Activated CD8-positive, alpha-beta memory T cell treated with anti-CD3 and anti-CD28 coated beads for 1 hour (primary cell): ENCODE results near the gene FEM1B.

Source experiments
- DNase-seq, 2 donors: peaks; one replicate each; pipeline ENCODE4 v3.0.0-alpha.2; 2020; ENCODE audit warnings: low read depth in 1 of 2; ENCODE audit errors: extremely low read depth in 1 of 2

The FEM1B gene

DNA sequence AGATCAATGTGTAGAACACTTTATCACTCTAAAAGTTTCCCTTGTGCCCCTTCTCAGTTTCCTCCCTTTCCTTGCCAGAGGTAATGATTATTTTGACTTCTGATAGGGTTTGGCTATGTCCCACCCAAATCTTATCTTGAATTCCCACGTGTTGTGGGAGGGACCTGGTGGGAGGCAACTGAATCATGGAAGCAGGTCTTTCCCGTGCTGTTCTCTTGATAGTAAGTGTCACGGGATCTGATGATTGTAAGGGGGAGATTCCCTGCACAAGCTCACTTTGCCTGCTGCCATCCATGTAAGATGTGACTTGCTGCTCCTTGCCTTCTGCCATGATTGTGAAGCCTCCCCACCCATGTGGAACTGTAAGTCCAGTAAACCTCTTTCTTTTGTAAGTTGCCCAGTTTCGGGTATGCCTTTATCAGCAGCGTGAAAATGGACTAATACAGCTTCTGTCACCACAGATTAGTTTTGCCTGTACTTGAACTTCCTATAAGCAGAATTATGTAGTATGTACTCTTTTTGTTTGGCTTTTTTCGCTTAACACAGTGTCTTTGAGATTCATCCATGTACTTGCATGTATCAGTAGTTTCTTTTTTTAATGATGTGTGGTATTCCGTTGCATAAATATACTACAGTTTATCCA lies 7.2 kb downstream of the FEM1B start:
- DNase-seq = no peak

DNA sequence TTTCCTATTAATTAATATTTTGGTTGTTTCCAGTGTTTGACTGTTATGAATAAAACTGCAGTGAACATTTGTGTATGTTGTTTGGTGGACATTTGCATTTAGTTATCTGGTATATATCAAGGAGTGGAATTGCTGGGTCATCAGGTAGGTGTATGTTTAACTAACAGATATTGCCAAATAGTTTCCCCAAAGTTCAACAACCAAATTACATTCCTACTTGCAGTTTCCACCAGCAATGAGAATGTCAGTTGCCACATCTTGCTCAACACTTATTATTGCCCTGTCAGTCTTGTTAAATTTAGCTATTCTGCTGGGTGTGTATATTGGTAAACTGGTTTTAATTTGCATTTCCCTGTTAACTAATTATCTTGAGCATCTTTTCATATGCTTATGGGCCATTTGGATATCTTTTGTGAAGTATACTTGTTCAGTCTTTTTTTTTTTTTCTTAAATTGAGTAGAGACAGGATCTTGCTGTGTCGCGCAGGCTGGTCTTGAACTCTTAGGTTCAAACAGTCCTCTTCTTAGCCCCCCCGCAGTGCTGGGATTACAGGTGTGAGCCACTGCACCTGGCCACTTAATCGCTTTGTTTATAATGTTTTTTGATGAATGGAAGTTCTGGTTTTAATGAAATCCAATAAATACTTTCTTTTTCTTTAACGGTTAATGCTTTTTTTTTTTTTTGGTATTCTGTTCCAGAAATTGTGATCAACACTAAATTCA lies 7.9 kb downstream of the FEM1B start:
- no peak for DNase-seq

DNA sequence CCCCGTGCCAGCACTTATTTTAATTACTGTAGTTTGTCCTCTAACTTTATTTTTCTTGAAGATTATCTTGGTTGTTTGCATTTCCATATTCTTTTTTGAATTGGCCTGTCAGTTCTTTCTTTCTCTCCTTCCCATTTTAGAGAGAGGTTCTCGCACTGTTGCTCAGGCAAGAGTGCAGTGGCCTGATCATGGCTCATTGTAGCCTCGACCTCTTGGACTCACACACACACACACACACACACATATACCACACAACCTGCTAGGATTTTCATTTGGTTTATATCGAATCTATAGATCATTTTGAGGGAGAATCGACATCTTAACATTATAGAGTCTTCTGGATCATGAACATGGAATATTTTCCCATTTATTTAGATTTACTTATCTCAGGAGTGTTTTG lies 8.7 kb downstream of the FEM1B start:
- DNase-seq = no peak

GRCh38 chr15:68289057-68289456 lies 11.5 kb downstream of the FEM1B start:
- no peak for DNase-seq

DNA sequence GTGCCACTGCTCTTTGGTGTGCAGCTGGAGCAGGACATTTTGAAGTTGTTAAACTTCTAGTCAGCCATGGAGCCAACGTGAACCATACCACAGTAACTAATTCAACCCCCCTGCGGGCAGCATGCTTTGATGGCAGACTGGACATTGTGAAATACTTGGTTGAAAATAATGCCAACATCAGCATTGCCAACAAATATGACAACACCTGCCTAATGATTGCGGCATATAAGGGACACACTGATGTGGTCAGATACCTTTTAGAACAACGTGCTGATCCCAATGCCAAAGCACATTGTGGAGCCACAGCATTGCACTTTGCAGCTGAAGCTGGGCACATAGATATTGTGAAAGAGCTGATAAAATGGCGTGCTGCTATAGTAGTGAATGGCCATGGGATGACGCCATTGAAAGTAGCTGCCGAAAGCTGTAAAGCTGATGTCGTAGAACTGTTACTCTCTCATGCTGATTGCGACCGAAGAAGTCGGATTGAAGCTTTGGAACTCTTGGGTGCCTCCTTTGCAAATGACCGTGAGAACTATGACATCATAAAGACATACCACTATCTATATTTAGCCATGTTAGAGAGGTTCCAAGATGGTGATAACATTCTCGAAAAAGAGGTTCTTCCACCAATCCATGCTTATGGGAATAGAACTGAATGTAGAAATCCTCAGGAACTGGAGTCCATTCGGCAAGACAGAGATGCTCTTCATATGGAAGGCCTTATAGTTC lies 12.2 kb downstream of the FEM1B start:
- no peak for DNase-seq

DNA sequence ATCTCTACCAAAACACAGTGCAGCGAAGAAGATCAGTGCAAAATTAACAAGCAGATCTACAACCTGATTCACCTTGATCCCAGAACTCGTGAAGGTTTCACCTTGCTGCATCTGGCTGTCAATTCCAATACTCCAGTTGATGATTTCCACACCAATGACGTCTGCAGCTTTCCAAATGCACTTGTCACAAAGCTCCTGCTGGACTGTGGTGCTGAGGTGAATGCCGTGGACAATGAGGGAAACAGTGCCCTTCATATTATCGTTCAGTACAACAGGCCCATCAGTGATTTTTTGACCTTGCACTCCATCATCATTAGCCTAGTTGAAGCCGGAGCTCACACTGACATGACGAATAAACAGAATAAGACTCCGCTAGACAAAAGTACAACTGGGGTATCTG lies 13.2 kb downstream of the FEM1B start:
- no peak for DNase-seq

DNA sequence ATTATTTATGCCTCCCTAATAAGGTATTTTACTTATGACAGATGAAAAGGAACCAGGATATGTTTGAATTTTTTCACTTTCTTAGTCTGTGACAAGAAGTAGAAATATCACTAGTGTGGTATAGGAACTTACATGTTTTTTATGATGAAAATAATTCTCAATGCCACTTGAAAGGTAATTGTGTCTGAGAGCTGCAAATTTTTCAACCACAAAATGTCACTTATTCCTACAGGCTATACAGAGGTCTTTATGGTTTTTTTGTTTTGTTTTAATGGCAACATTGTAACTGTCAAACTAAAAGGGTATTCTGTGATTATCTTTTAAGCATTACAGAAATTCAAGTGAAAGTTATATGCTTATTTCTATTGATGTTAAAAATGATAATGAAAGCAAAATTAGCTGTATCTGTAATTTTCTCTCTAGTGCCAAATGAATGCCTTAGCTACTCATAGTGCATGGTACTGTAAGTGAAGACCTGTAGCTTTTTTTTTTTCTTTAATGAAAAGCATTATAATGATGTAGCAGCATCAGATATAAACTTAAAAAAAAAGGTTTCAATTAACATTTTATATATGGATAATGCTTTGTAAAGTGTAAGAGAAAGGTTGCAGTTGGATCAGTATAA lies 14.7 kb downstream of the FEM1B start:
- DNase-seq = no peak

GRCh38 chr15:68292967-68293366 lies 15.4 kb downstream of the FEM1B start:
- DNase-seq = no peak

GRCh38 chr15:68295014-68295805 lies 17.7 kb downstream of the FEM1B start:
- DNase-seq = no peak

DNA sequence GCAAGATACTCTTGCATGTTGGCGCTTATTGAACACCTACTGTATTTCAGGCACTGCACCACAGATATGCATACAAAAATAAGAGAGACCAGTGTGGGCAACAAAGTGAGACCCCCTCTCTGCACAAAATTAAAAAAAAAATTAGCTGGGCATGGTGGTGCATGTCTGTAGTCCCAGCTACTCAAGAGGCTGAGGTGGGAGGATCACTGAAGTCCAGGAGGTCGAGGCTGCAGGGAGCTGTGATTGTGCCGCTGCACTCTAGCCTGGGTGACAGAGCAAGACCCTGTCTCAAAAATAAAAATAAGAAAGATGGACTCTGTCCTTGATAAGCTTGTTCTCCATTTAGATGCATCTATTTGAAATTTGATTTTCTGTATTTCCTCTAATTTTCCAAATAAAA lies 20.8 kb downstream of the FEM1B start:
- no peak for DNase-seq

- no peak for DNase-seq
These were observed 21.4 kb downstream of the FEM1B start for GRCh38 chr15:68298882-68299381.

GRCh38 chr15:68299436-68299835 lies 21.9 kb downstream of the FEM1B start:
- DNase-seq = no peak

DNA sequence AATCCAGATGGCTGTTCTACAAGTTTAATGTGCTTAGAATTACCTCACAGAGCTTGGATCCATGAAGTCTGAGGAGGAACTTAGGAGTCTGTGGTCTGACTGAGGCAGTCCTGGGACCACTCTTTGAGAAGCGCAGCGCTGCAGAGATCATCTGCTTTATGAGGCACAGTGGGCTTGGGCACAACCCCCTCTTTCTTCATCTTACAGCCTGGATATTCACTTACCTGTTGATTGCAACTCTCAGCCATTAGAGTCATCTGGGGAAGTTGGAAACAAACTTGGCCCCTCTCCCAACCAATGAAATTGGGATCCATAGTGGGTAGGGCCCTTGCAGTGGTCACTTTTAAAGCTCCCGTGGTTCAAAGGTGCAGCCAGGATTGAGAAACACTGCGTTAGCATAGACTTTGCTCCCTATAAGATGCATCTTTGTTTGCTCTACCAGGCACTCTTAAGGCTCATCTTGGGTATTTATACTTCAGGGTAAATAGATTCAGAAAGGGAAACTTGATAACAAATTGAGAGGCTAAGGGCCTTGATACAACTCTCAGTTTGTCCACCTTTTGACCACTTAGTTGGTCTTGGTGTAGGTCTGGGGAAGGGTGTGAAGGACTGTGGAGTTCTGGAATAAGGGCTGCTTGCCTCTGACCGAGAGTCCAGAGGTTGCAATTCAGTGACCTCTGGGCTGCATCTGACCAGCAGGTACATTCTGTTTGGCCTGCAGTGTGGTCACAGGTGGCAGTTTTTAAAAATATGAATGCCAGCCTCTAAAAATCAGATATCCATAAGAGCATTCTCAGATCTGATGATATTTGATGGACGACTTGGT lies 22.8 kb downstream of the FEM1B start:
- no peak for DNase-seq

DNA sequence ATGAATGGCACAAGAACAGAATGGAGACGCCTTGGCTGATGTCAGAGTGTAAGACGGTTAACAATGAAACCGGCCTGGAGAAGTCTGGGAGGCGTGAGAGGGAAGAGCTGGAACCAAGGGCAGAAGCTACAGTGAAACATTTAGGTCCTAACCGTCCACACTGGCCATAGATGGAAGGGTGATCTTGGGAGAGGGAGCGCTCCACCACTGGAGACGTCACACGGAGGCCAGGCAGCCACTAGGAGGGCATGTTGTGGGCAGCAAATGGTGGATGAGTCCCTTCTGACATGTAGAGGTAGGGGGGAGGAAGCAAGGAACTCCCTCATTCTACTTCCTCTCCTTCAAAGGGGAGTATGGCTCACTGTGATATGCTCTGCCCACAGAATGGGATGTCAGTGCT lies 23.8 kb downstream of the FEM1B start:
- no peak for DNase-seq

DNA sequence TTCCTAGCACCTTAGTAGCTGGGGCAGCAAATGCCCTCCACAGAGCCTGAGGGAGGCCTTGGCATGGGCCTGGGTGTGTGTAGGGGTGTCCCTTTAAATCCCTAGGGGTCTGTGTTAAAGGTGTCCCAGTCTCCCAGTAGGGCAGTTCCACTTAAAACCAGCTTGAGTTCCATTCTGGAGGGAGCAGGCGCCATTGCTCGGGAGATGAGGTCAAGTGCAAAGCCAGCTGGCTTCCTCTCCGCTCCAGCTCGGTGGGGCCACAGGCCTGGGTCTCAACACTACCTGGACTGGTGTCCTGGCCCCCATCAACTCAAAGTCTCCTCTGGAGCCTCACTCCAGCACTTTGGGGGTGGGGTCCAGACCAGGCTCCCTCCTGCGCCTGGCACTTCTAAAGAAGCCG lies 25.2 kb downstream of the FEM1B start:
- no peak for DNase-seq

GRCh38 chr15:68303134-68303533 lies 25.6 kb downstream of the FEM1B start:
- no peak for DNase-seq

GRCh38 chr15:68303560-68304436 lies 26.3 kb downstream of the FEM1B start:
- DNase-seq = no peak

GRCh38 chr15:68304589-68305337 lies 27.2 kb downstream of the FEM1B start:
- DNase-seq = no peak
